Ureter (tissue), 1 donor: ENCODE measurements around the gene ACY1. TPM values are rescaled to one million over a fixed set of nuclear protein-coding genes. Genes with fewer than 3 reads are reported as not detected.

Source experiments
- DNase-seq: peaks from one replicate; pipeline ENCODE4 v3.0.0-alpha.2; 2020; ENCODE audit warnings: low spot score
- total RNA-seq: library from RNA; stranded (reverse); gene quantifications from one replicate; pipeline ENCODE4 v1.2.4, GENCODE V29; 2023
- donor health status: DM: yes; HTN: yes; CAD: no.

Gene ACY1
- total RNA-seq: 72.8 TPM

DNA sequence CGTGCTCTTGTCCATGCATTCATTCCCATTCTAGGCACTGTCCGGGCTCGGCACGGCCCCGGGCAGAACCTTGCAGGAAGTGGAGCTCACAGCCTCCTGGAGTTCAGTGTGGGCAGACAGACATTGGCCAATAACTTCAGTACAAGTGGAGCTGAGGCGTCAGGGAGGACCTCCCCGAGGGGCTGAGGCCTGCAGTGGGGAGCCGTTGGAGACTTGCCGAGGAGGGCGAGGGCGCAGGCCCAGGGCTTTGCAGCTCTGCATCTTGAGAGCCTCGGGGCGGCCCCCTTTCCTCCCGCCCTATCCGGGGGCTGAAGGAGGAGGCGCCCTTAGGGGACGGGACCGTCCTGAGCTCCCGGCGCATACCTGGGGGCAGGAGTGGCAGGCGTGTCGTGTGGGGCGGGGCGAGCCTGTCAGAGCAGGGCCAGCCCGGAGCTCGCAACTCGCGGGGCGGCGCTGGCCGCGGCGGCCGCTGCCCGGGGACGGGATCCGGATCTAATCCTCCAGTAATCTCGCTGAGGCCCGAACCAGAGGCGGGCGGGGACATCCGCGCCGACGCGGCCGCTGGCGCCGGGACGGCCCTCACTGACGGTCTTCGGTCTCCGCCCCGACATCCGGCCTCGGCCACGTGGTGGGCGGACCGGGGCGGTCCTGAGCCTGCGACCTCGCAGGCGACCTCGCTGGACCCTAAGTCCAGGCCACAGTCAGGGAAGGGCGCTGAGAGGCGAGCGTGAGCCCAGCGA is at the start of gene ACY1:
Gene ACY1 (plus strand): TSS at position 698 of the 740 bp plus-strand sequence. CDS start 530 bp downstream, outside the sequence.
- peak; percentile 90 for DNase-seq

DNA sequence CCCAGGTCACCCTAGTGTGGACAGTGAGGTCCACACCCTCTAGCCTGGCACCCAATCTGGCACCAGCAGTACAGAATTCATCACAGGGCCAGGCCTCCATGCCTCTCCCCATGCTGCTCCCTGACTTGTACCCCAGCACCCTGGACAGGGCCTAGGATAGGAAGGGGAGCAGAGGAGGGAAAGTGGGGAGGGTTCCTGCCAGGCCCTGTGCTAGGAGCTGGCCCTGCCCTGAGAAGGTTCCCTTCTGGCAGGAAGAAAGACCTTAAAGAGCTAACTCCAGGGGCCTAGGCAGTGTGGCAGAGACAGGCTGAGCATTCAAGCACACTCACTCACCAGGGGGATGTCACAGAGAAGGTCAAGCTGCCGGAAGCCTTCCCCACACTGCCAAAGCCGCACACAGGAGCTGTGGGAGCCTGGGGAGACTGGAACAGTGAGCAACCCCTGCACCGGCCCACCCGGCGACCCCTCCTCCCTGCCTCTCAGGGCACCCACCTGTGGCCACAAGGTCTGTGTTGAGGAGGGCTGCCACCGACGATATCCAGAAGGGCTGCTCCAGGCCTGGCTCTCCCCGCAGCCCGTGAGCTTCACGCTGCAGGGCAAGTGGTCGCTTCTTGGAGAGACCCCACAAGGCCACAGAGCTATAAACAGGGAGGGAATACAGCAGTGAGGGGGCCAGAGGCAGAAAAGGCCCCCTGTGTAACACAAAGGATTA is 49.0 kb upstream of the ACY1 start:
- DNase-seq: peak; percentile 35

DNA sequence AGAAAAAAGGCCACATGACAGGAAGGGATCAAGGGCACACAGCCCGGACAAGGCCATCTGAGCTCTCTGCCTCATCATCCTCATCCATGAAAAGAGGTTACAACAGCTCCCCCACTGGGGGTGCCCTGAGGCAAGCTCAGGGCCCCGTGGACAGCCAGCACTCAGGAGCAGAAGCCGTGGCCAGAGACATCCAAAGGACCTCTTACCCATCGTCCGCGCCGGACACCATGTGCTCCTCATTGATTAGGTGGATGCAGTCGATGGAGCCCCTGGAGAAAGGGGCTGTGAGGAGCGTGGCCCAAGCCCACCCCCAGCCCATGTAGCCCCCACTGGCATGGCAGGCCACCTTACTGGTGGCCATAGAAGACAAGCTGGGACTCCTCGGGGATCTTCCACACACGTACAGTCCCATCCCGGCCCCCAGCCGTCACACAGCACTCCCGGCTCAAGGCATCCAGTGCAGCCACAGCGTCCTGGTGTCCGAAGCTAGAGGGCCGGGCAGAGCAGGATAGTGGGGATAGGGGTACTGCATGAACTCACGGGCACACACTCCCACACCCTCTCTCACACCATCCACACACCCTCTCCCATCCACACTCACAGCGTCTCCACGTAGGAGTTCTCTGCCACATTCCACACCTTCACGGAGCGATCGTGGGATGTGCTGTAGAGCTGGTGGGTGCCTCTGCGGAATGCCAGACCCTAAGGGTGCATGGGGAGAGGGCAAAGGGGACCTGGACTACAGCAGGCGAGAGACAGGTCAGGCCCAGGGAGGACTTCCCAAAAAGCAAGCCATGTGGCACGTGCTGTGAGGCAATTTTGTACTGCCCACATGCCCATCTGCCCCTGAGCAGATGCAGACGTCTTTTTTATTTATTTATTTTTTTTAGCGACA is 48.1 kb upstream of the ACY1 start:
- peak; percentile 37 for DNase-seq

DNA sequence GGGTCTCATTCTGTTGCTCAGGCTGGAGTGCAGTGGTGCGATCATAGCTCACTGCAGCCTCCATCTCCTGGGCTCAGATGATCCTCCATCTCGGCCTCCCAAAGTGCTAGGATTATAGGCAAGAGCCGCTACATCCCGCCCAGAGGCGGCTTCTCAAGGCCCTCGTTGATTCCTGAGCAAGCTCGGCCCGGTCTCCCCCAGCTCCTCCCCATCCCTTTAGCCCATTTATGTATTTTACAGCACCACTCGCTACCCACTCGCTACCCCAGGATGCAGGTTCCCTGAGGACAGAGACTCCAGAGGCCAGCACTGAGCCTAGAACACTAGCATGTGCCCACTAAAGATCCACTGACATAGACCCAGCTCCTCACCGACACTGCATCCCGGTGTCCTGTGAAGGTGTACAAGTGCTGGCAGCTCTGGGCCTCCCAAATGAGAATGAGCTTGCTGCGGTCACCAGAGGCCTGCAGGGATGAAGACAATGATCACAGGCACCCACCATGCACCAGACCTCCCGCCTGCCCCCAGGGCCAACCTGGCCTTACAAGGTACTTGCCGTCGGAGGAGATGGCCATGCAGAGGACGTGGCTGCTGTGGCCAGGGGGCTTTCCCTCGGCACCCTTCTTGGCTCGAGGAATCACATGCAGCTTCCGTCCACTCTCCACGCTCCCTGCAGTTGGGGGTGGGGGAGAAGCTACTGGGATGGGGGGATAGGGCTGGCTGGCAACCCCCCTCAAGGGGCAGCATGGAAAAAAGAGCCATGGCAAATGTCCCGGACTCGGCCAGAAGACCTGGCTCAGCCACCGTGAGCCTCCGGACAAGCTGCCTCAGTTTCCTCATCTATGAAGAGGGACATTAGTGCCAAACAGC is 47.2 kb upstream of the ACY1 start:
- peak; percentile 34 for DNase-seq

DNA sequence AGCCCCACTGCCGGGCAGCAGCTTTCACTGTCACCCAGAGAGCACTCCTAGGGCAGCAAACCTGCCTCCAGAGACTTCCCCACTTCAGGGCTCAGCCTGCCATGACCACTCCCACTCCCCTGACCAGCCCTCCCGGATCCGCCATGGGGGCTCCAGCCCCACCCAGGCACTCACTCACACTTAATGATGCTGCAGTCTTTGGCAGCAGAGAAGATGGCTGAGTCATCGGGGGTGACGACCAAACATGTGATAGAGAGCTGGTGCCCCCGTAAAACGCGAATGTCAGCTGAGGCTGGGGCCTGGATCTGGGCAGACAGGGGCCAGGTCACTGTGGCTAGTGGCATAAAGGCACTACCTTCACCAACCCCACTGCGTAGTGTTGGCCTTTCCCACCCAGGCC is 46.3 kb upstream of the ACY1 start:
- DNase-seq: peak; percentile 31

DNA sequence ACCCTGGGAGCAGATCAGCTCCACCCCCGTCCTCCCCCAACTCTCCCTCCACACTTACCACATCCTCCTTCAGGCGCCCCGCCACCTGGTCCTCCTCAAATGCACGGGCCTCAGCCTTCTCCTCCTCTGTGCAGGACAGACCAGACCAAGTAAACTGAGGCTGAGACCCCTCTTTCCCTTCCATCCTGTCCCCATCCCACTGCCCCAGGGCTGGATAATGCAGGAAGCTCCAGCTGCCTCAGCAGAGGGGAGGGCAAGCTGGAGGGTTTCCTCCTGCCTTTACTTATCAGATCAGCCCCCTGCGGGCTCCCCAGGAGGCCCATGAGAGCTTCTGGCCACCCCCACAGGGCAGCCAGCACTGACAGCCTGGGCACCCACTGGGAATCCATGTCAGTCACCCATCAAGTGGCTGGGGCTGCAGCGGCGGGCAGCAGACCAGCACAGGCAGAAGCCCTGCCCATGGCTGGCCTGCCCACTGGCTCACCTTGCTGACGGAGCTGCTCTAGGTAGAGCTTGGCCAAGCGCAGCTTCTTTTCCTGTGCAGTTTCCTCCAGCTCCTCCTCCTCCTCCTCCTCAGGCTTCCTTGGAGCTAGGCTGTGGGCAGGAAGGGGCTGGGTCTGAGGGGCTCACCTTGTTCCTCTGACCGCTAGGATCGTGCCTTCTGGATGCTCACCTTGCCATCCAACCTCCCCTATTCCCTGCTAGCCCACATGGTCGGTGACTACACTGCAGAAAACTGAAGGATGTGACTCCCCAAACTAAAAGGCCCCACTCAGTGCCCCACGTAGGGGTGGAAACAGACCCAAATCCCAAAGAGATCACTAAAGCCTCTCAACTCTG is 45.5 kb upstream of the ACY1 start:
- peak; percentile 30 for DNase-seq

DNA sequence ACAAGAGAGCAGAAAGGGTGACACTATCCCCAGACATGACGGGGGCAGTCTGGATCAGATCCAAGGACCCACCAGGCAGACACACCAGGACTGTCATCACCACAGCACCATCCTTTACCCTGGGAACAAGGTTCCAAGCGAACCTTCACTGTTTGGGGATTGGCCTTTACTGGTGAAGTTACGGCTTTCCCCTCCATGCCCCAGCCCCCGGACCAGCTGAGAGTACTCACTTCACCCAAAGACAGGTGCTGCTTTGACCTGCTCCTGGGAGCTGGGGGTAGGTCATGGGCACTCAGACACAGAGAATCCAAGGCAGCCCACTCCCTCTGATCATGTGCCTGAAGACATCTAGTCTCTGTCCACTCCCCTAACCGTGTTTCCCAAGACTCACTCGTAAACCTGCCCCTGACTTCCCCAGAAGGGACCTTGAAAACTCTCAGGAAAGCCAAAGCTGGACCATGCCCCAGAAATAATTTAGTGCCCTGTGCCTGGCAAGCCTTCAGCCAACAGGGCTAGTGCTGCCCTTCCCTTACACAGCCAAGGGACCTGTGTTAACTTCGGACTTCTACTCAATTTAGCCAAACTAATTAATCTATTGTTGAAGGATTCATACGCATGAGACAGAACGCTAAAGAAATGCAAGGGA is 44.4 kb upstream of the ACY1 start:
- DNase-seq: peak; percentile 37

DNA sequence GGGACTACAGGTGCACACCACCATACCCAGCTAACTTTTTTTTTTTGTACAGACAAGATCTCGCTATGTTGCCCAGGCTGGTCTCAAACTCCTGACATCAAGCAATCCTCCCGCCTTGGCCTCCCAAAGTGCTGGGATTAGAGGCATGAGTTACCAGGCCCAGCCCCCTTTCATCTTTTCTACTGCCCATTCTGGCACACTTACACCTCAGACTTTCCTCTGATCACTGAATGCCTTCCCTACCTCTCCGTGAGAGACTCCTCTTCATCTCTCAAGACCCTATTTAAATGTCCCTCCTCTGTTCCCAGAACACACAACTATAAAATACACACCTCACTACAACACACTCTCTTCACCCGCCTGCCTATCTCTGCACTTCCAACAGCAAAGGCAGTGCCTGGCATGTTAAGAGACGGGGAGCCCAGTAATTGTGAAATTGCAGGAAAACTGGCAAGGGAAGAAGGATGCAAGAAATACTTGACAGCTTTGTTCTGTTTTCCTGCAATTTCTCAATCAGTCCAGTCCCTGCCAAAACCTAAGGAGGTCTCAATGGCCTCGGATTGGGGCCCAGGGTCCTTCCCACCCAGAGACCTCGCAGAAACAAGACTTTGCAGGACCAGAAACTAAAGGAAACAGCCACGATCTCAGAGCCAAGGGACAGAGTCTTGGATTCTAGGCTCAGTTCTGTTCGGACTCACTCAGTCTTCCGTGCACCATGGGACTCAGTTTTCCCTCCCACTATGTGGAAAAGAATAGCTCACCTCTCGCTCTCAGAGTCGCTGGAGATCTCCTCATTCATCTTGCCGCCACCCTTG is 42.5 kb upstream of the ACY1 start:
- peak; percentile 39 for DNase-seq

DNA sequence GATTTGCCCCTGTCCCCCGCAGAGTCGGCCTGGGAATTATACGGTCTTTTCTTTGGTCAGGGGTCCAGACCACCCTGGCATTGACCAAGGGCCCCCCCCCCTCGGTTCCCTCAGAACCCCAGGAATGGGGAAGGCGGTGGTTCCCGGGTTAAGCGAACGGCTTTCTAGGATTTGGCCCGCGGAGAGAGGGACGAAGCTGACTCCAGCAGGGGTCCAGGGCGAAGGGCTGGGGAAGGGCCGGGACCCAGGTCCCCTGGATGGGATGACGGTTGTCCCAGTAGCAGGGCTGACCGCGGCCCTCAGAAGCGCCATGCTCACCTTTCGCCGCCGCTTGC is 41.9 kb upstream of the ACY1 start:
- no peak for DNase-seq

DNA sequence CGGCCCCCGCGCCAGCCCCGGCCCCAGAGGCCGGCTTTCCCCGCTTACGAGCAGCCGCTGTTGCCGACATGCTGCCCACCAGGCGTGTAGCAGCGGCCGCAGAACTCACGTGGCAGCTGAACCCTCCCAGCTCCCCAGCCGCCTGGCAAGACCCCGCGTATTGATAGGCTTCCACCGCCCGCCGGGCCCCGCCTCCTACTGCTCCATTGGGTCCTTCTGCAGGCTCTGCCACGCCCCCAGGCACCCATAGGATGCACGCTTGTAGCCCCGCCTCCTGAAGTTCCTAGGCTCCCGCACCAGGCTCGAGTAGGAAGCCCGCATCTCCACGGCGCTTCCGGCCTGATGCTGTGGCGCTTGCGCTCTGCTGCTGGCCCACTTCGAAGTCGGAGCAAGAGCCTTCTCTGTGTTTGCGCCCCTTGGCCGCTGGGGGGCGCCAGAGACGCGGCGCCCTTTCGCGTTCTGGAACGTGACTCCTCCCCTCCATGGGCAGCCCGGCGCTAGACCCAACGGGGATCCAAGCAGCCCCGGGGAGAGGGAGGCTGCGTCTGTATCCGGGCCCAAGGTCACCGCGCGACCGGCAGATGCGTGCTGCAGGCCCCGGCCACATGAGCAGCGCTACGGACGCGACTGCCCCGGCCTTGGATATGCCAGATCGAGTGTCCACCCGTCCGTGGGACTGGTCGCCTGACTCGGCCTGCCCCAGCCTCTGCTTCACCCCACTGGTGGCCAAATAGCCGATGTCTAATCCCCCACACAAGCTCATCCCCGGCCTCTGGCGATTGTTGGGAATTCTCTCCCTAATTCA is 41.3 kb upstream of the ACY1 start, which contains the start of the genes PARP3 and RRP9:
Gene PARP3 (plus strand): TSS at position 566 of the 805 bp plus-strand sequence. CDS start 993 bp downstream, outside the sequence.
Gene RRP9 (minus strand): TSS at position 107 of the 805 bp plus-strand sequence. CDS start 37 bp downstream, at position 70.
- DNase-seq: peak; percentile 100

DNA sequence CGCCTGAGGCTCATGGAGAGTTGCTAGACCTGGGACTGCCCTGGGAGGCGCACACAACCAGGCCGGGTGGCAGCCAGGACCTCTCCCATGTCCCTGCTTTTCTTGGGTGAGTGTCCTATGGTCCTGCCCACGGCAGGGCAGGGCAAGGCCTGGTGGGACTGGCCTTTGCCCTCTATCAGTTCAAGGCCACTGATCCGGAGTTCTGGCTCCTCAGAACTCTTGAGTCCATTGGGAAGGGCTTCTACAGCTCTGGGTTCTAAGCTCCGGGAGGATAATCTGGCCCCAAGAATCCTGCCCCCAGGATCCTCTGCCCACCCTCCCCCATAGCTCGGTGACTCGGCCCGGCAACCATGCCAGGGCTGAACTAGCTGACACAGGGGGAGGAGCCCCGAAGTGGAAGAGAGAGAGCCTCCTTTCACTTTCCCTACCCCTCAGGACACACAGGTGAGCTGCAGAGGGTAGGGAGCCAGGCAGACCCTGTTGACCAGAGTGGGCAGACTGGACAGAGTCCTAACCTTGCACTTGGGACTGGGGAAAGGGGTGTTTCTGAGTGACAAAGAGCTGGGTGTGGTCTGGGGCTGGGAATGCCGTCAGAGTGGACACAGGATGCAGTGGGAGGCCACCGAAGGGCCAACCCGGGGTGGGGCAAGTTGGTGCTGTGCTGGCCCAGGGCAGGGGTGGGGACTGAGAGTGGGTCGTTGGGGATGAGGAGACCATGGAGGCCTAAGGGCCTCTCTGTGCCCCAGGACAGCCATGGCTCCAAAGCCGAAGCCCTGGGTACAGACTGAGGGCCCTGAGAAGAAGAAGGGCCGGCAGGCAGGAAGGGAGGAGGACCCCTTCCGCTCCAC is 40.5 kb upstream of the ACY1 start:
- peak; percentile 75 for DNase-seq

DNA sequence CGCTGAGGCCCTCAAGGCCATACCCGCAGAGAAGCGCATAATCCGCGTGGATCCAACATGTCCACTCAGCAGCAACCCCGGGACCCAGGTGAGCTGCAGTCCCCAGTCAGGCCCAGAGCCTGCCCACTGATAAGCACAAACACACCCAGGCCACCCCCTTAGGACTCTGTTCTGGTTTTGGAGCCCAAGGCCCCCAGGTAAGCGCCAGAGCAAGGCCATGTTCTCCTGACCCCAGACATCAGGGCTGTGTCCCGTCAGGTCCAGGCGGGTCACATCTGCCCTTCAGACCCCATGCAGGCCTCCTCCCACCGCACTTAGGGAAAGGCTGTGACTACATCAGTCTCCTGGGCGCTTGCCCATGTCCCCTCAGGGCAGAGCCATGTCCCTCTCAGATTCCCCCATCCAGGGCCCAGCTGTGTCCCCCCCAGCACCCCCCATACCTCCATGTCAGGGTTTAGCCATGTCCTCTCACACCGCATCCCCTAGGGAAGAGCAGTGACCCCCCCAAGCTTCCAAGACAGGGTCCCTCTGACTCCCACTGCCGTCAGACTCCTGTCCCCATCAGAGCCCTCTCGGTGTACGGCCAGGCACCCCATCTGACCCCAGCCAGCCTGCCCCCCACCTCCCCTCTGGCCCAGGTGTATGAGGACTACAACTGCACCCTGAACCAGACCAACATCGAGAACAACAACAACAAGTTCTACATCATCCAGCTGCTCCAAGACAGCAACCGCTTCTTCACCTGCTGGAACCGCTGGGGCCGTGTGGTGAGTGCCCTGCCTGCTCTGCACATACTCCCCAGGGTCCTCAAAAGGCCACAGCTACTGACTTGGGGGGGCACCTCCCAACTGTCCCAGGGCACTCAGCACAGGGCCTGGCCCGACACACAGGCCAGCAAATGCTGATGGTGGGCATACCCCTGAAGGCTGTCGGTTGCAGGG is 39.6 kb upstream of the ACY1 start:
- peak; percentile 43 for DNase-seq

DNA sequence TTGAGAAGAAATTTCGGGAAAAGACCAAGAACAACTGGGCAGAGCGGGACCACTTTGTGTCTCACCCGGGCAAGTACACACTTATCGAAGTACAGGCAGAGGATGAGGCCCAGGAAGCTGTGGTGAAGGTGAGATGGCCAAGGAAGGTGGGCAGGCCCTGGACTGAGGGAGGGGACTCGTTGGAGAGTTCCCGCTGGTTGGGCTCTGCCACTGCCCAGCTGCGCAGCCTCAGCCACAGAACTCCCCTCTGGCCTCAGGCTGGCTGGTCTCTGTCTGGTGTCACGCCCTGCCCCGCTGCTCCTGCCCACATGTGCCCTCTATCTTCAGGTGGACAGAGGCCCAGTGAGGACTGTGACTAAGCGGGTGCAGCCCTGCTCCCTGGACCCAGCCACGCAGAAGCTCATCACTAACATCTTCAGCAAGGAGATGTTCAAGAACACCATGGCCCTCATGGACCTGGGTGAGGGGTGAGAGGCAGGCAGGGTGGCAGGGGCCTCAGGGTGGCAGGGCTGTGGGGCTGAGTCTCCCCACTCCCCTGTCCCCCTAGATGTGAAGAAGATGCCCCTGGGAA is 38.8 kb upstream of the ACY1 start:
- DNase-seq: no peak

DNA sequence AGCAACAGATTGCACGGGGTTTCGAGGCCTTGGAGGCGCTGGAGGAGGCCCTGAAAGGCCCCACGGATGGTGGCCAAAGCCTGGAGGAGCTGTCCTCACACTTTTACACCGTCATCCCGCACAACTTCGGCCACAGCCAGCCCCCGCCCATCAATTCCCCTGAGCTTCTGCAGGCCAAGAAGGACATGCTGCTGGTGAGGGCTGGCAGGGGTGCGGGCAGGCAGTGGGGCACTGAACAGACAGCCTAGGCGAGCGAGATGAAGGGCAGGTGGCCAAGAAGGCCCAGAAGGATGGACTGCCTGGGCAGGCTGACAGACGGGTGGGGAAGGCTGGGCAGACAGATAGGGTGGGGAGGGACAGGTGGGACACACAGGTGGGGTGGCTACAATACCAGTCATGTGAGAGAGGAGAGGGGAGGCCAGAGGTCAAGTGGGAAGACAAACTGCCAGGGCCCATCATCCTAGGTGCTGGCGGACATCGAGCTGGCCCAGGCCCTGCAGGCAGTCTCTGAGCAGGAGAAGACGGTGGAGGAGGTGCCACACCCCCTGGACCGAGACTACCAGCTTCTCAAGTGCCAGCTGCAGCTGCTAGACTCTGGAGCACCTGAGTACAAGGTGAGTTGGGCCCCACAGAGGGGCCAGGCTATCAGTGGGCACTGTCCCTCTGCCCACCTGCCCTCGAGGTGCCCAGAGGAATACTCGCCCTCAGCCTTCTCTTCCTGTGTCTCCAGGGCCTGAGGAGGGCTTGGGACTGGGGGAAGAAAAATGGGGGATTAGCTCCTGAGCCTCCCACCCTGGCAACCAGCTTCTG is 38.1 kb upstream of the ACY1 start:
- no peak for DNase-seq
